Cardiac fibroblast (primary cell): ENCODE data around the gene CEP295NL.
"Not testable (repeated sequence)": the region's sequence is repeated elsewhere in the genome, so short reads cannot be mapped to it uniquely, and the experiment has no call there.

Experiments used
- DNase-seq, 2 donors: peaks; one replicate each; pipeline versions ENCODE4 v3.0.0 to v3.0.0-alpha.2; 2010; ENCODE audit warnings: low read depth in 2 of 2
- H3K4me3 ChIP-seq, 2 donors: replicated peaks in 1 of 2; 1 replicate in 1 of 2; 2 replicates in 1 of 2; pipeline ENCODE4 v1.5.1; 2011; ENCODE audit warnings: low read depth in 2 of 2, low read length in 2 of 2, mild to moderate bottlenecking in 2 of 2, moderate library complexity in 1 of 2
- CTCF ChIP-seq: IDR thresholded peaks from one replicate; pipeline ENCODE4 v1.5.1; 2011; ENCODE audit warnings: low read depth, mild to moderate bottlenecking, low read length, inconsistent platforms

The CEP295NL gene

GRCh38 chr17:78892936-78893379 lies 10.0 kb downstream of the CEP295NL start:
- no peak overlapping the region for H3K4me3 ChIP-seq
- TF ChIP-seq CTCF: no peak
- no peak for DNase-seq

DNA sequence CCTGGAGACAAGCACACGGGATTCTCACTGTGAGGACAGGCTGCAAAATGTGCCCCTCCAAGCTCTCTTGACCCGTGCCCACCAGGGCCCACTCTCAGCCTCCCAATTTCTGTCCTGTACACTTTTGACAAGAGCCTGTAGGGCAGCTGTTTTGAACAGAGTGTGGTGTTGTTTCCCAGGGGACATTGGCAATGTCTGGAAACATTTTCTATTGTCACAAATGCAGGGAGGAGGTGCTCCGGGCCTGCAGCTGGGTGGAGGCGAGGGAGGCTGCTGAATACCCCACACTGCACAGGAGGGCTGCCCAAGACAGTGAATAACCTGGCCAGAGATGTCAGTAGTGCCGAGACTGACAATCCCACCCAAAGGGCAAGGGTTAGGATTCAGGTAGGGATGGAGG lies 10.5 kb downstream of the CEP295NL start:
- no peak for TF ChIP-seq CTCF
- no peak for DNase-seq
- H3K4me3 ChIP-seq: no peak overlapping the region

GRCh38 chr17:78892062-78892456 lies 10.9 kb downstream of the CEP295NL start:
- no peak overlapping the region for H3K4me3 ChIP-seq
- no peak for TF ChIP-seq CTCF
- no peak for DNase-seq

GRCh38 chr17:78891406-78892061 lies 11.5 kb downstream of the CEP295NL start:
- no peak for TF ChIP-seq CTCF
- DNase-seq: no peak
- no peak overlapping the region for H3K4me3 ChIP-seq

DNA sequence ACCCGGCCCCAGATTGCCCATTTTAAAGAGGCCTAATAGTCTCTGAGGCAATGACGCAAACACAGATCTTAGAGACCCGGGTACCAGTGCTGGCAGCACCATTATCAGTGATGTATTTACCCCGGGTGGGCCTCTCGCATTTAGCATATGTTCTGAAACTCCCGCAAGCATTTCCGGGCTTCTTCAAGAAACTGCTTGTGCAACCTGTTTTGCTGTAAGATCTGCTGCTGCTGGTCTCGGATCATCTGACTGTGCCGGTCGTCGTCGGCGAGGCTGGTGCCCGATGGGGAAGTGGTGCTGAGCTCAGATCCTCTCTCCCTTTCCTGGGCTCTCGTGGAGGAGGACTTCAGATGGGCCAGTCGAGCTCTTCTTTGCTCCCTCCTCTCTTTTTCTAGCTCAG lies 12.5 kb downstream of the CEP295NL start:
- no peak overlapping the region for H3K4me3 ChIP-seq
- no peak for DNase-seq
- TF ChIP-seq CTCF: no peak

GRCh38 chr17:78890096-78890495 lies 12.9 kb downstream of the CEP295NL start:
- not testable (repeated sequence) for H3K4me3 ChIP-seq, DNase-seq

DNA sequence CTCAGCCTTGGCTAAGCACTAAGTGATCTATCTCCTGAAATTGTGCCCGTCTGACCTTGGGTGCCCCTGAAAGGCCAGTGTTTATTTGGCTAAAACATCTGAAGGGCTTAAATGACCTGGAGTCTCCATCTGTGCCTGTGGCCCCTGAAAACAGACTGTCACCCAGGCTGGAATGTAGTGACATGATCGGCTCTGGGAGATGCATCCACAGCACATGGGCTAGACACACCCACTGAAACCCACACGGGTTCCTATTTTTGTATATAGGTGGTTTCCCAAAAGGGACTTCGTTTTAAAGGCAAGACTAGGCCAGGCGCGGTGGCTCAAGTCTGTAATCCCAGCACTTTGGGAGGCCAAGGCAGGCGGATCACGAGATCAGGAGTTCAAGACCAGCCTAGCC lies 13.5 kb downstream of the CEP295NL start:
- no peak for TF ChIP-seq CTCF
- DNase-seq: no peak
- H3K4me3 ChIP-seq: no peak overlapping the region
